Esophagus muscularis mucosa (tissue), 4 donors: ENCODE results near the gene BCHE. TPM values are rescaled to one million over a fixed set of nuclear protein-coding genes. Genes with fewer than 3 reads are reported as not detected.
A peak's percentile ranks its signal among the peaks of the same experiment; 100 is the strongest.
"Not testable (repeated sequence)": the region's sequence is repeated elsewhere in the genome, so short reads cannot be mapped to it uniquely, and the experiment has no call there.

ENCODE experiments used
- DNase-seq: peaks from one replicate; pipeline ENCODE4 v3.0.0-alpha.2; 2017; ENCODE audit errors: extremely low spot score
- H3K27ac ChIP-seq, 4 donors: fragments of 200-600 bp; sonication (generic); replicated peaks in 1 of 4; 1 replicate in 3 of 4; 2 replicates in 1 of 4; pipeline ENCODE4 v1.5.1; 2016 to 2019; ENCODE audit warnings: mild to moderate bottlenecking in 1 of 4
- H3K27me3 ChIP-seq, 4 donors: fragments of 200-600 bp; sonication (generic); one replicate each; pipeline versions ENCODE4 v1.5.1 to v1.6.0; 2016 to 2019
- H3K36me3 ChIP-seq, 4 donors: fragments of 200-600 bp; sonication (generic); one replicate each; pipeline ENCODE4 v1.5.1; 2016 to 2019
- H3K4me1 ChIP-seq, 4 donors: fragments of 200-600 bp; sonication (generic); one replicate each; pipeline ENCODE4 v1.5.1; 2016 to 2019
- H3K4me3 ChIP-seq, 4 donors: fragments of 200-600 bp; sonication (generic); 1 replicate in 2 of 4; 2 replicates in 2 of 4; pipeline ENCODE4 v1.5.1; 2016 to 2019; ENCODE audit warnings: mild to moderate bottlenecking in 4 of 4, moderate library complexity in 1 of 4
- H3K9me3 ChIP-seq, 4 donors: fragments of 200-600 bp; sonication (generic); 1 replicate in 3 of 4; 2 replicates in 1 of 4; pipeline ENCODE4 v1.5.1; 2016 to 2019
- EP300 ChIP-seq: sonication (generic); formaldehyde crosslinking; IDR thresholded peaks from one replicate; pipeline ENCODE4 v1.6.1; 2017; ENCODE audit warnings: antibody characterized with exemption
- POLR2A ChIP-seq: fragments of 450-650 bp; IDR thresholded peaks from one replicate; pipeline ENCODE4 v1.6.1; 2017; ENCODE audit warnings: antibody characterized with exemption, moderate library complexity, mild to moderate bottlenecking, low read depth
- POLR2AphosphoS5 ChIP-seq, 2 donors: sonication (generic); formaldehyde crosslinking; IDR thresholded peaks; one replicate each; pipeline ENCODE4 v1.6.1; 2017; ENCODE audit warnings: antibody characterized with exemption in 2 of 2
- WGBS: methylation state at CpG from one replicate; pipeline ENCODE4 v1.1.5; 2018; 5-methylcytosine and 5-hydroxymethylcytosine counted together
- intact Hi-C: fragments of 100-400 bp; cut with DNase I; formaldehyde crosslinking; loops from one replicate; pipeline ENCODE4 v1.15.1; 2023
- total RNA-seq, 4 donors: library from RNA; depleted of rRNA; stranded (reverse); fragments of >200 nt; gene quantifications; one replicate each; pipeline versions ENCODE4 v1.1.0 to v1.2.1, GENCODE V29; 2016
- TF ChIP-seq, protein P1 (sequence below), 3 experiments: fragments of 200-600 bp in 2 of 3; fragments of 450-650 bp in 1 of 3; sonication (generic) in 2 of 3; IDR thresholded peaks; one replicate each; pipeline ENCODE4 v1.5.1; 2017 to 2019; ENCODE audit warnings: antibody characterized with exemption in 3 of 3, mild to moderate bottlenecking in 2 of 3, moderate library complexity in 1 of 3

BCHE gene
- total RNA-seq, 4 donors from 2014 or later = 46.6 to 71.8 (median 49.0) TPM

DNA sequence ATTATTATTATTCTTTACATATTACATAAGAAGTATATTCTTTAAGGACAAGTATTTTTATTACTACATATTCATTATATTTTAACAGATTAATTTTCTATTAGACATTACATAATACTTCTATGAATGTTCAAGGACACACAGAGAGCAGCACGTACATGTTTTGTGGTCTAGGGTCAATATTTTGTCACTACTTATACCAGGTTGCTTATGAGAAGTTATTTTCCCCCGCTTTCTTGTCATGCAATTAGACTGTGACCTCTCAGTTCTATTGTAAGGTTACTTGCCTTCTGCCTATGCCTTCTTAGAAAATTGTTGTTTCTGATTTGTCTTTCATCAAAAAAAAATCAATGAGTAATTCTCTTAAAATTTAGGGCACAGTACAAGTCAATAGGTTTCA lies 21.5 kb downstream of the BCHE start:
- TF ChIP-seq, protein P1, sequence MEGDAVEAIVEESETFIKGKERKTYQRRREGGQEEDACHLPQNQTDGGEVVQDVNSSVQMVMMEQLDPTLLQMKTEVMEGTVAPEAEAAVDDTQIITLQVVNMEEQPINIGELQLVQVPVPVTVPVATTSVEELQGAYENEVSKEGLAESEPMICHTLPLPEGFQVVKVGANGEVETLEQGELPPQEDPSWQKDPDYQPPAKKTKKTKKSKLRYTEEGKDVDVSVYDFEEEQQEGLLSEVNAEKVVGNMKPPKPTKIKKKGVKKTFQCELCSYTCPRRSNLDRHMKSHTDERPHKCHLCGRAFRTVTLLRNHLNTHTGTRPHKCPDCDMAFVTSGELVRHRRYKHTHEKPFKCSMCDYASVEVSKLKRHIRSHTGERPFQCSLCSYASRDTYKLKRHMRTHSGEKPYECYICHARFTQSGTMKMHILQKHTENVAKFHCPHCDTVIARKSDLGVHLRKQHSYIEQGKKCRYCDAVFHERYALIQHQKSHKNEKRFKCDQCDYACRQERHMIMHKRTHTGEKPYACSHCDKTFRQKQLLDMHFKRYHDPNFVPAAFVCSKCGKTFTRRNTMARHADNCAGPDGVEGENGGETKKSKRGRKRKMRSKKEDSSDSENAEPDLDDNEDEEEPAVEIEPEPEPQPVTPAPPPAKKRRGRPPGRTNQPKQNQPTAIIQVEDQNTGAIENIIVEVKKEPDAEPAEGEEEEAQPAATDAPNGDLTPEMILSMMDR (IDR thresholded peaks at IDR 0.05) = no peak
- no peak for TF ChIP-seq POLR2AphosphoS5 (IDR thresholded peaks at IDR 0.05)
- TF ChIP-seq EP300 = no peak
- TF ChIP-seq POLR2A = no peak
- no peaks in the 10 kb centered on the region for H3K27me3 ChIP-seq
- 90% methylated on average over 2 of the region's 2 CpGs for WGBS
- no peak for DNase-seq
- no peaks in the 10 kb centered on the region for H3K36me3 ChIP-seq
- intact Hi-C loops = loop anchor here (10.0 kb wide), 1 partner anchor 601 kb away; no protein-coding TSS in a partner anchor
- H3K4me3 ChIP-seq = no peak overlapping the region
- H3K27ac ChIP-seq = no peak overlapping the region
- no peaks in the 10 kb centered on the region for H3K9me3 ChIP-seq
- peaks cover 0 to 43% (median 12%) of the 10 kb centered on the region in 4 donors for H3K4me1 ChIP-seq

DNA sequence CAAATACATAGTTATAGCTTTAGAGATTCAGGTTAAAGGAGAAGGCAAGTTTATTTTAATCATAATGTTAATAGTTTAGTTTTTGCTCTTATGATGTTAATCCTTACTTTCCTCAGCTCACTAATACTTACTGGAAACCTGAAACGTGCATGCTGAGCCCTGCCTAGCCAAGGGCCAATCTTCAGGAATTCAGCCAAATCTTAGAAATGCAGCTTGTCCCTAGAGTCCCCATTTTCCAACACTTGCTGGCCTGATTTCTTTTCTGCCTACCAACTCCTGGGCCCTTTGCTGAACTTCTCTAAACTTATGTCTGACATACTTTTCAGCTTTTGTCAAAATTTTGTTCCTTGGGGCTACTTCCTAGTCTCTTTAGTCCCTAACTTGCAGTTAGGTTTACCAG lies 22.8 kb downstream of the BCHE start:
- H3K27ac ChIP-seq = no peak overlapping the region
- intact Hi-C loops = loop anchor here (10.0 kb wide), 1 partner anchor 600 kb away; no protein-coding TSS in a partner anchor
- H3K9me3 ChIP-seq = no peaks in the 10 kb centered on the region
- H3K4me1 ChIP-seq = peaks cover 0 to 36% (median 9%) of the 10 kb centered on the region in 4 donors
- 19% methylated on average over 1 of the region's 1 CpG for whole genome bisulfite sequencing
- DNase-seq = no peak
- no peaks in the 10 kb centered on the region for H3K27me3 ChIP-seq
- no peaks in the 10 kb centered on the region for H3K36me3 ChIP-seq
- H3K4me3 ChIP-seq = no peak overlapping the region
- TF ChIP-seq, protein P1 (IDR thresholded peaks at IDR 0.05) = no peak
- TF ChIP-seq POLR2A = no peak
- TF ChIP-seq EP300 = no peak
- TF ChIP-seq POLR2AphosphoS5 (IDR thresholded peaks at IDR 0.05) = no peak

DNA sequence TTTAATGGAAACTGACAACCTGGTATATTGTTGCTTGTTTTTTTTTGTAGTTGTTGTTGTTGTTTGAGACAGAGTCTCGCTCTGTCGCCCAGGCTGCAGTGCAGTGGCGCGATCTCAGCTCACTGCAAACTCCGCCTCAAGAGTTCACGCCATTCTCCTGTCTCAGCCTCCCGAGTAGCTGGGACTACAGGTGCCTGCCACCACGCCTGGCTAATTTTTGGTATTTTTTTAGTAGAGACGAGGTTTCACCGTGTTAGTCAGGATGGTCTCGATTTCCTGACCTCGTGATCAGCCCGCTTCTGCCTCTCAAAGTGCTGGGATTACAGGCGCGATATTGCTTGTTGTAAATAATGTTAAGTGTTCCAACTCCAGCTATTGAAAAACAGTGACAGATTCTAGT lies 29.3 kb downstream of the BCHE start:
- H3K27me3 ChIP-seq, H3K4me3 ChIP-seq, H3K36me3 ChIP-seq, intact Hi-C loops, DNase-seq, H3K9me3 ChIP-seq: not testable (repeated sequence)
- Histone ChIP-seq H3K27ac (peak overlapping the region in 2 of 4 donors; percentile 13 to 80), H3K4me1 (peaks cover 0 to 15% (median 10%) of the 10 kb centered on the region in 4 donors)
- WGBS = 94% methylated on average over 15 of the region's 15 CpGs

DNA sequence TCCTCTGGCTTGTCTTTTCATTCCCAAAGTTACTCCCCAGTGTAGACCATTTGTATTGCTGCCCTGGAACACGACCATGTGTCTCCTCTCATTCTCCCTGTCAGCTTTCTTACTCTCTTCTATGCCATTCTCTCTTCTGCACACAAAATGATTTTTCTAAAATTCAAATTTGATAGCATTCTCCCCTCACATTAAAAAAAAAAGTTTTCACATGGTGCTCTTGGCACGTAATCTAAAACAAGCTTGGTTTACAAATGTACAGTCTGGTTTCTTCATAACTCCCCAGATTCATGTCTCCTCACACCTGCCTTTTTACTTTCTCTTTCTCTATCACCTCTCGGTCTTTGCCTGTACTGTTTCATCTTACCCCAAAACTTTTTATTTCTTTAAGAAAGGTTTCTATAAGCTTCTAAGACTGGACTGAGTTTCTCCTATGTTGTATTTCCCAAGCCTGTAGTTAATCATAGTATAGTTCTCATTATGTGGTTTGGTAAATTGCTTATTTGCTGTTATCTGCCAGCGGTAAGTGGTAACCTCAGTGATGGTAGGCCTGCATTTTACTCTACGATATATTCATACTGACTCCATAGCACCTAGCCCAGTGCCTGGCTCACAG lies 31.2 kb downstream of the BCHE start:
- H3K4me3 ChIP-seq = peak overlapping the region; percentile 39 to 52 (median 49)

DNA sequence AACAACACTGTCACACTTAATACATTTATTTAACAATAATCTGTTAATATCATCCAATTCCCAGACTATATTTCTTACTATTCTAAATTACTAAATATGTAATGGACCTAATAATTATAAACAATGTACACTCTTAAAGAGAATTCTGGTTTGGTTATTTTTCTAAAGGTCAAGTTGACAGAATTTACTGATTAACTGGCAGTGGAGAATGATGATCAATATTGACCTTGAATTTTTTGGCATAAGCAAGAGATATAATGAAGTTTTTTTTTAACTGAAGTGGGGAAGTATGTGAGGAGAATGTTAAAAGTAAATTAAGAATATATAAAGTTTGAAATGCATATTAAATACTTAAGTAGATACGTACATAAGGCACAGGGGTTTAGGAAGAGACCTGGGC lies 33.8 kb downstream of the BCHE start:
- Histone ChIP-seq H3K27ac (peak overlapping the region in 2 of 4 donors; percentile 80 to 83), H3K4me3 (no peak overlapping the region), H3K36me3 (no peaks in the 10 kb centered on the region), H3K4me1 (peaks cover 0 to 27% (median 23%) of the 10 kb centered on the region in 4 donors), H3K9me3 (no peaks in the 10 kb centered on the region), H3K27me3 (no peaks in the 10 kb centered on the region)
- TF ChIP-seq POLR2AphosphoS5 (IDR thresholded peaks at IDR 0.05) = no peak
- TF ChIP-seq EP300 = no peak
- TF ChIP-seq, protein P1 (IDR thresholded peaks at IDR 0.05) = no peak
- TF ChIP-seq POLR2A = no peak
- no peak for DNase-seq
- intact Hi-C loops = no loop called here
- WGBS = 74% methylated on average over 1 of the region's 1 CpG

More for the DNA sequence above, 31.2 kb downstream of the BCHE start:
- TF ChIP-seq EP300 = no peak
- TF ChIP-seq POLR2AphosphoS5 (IDR thresholded peaks at IDR 0.05) = no peak
- Histone ChIP-seq H3K4me1 (peaks cover 0 to 13% (median 12%) of the 10 kb centered on the region in 4 donors), H3K36me3 (no peaks in the 10 kb centered on the region), H3K27me3 (no peaks in the 10 kb centered on the region), H3K9me3 (no peaks in the 10 kb centered on the region), H3K27ac (peak overlapping the region; percentile 68 to 83 (median 80))
- 45% methylated on average over 5 of the region's 5 CpGs for WGBS
- intact Hi-C loops = no loop called here
- no peak for DNase-seq
